Body of pancreas (tissue), 4 donors: ENCODE data around the gene PAIP1.

Source experiments
- POLR2A ChIP-seq, 3 donors: fragments of 450-650 bp; IDR thresholded peaks; one replicate each; pipeline ENCODE4 v1.6.1; 2016; ENCODE audit warnings: antibody characterized with exemption in 3 of 3, mild to moderate bottlenecking in 2 of 3
- TF ChIP-seq, protein P1 (sequence below), 7 experiments: fragments of 450-650 bp in 4 of 7; fragments of 200-600 bp in 3 of 7; sonication (generic) in 3 of 7; IDR thresholded peaks; one replicate each; pipeline ENCODE4 v1.5.1; 2016 to 2019; ENCODE audit warnings: antibody characterized with exemption in 7 of 7

DNA sequence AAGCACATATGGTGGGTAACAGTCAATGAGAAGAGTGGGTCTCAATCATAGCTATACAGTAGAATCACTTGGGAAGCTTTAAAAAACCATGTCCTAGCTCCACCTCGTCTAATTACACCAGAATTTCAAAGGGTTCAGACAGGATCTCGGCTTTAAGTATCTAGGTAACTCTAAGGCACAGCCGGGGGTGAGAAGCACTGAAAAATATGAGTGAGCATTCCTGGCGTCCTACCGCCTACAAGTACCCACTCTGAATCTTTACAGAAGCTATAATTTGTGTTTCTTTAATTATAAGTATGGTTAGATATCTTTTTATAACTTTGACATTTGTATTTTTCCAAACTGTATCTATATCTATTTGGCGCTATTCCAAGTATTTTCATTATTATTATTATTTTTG, 16.1 kb downstream of the PAIP1 start:
- TF ChIP-seq, protein P1, sequence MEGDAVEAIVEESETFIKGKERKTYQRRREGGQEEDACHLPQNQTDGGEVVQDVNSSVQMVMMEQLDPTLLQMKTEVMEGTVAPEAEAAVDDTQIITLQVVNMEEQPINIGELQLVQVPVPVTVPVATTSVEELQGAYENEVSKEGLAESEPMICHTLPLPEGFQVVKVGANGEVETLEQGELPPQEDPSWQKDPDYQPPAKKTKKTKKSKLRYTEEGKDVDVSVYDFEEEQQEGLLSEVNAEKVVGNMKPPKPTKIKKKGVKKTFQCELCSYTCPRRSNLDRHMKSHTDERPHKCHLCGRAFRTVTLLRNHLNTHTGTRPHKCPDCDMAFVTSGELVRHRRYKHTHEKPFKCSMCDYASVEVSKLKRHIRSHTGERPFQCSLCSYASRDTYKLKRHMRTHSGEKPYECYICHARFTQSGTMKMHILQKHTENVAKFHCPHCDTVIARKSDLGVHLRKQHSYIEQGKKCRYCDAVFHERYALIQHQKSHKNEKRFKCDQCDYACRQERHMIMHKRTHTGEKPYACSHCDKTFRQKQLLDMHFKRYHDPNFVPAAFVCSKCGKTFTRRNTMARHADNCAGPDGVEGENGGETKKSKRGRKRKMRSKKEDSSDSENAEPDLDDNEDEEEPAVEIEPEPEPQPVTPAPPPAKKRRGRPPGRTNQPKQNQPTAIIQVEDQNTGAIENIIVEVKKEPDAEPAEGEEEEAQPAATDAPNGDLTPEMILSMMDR (IDR thresholded peaks at IDR 0.05): no peak
- TF ChIP-seq POLR2A (IDR thresholded peaks at IDR 0.05): no peak
